ENCODE measurements around the gene CSTPP1.

GRCh38 chr11:47035108-47035507 lies 98.5 kb downstream of the CSTPP1 start:
- TF ChIP-seq CTCF (IDR thresholded peaks at IDR 0.05) (no peak), POLR2A (IDR thresholded peaks at IDR 0.05) (no peak), POLR2AphosphoS5 (IDR thresholded peaks at IDR 0.05) (no peak)
